GM19239 (cell line): Measurements from ENCODE around the gene KCNE4.

Experiments
- DNase-seq: peaks from one replicate; pipeline ENCODE4 v3.0.0; 2011; ENCODE audit warnings: low spot score; ENCODE audit not compliant: insufficient read length
- FAIRE-seq: peaks from 2 replicates; lab custom pipeline; 2011; peaks lifted over from hg19 to GRCh38; lab: Jason Lieb, UNC

KCNE4 gene

GRCh38 chr2:223051693-223052289, at the start of gene KCNE4:
Gene KCNE4, plus strand, starts transcription at chr2:223052190. Its CDS starts 641 bp downstream, at chr2:223052831.
- FAIRE-seq, result no peak
- DNase-seq, result no peak

DNA sequence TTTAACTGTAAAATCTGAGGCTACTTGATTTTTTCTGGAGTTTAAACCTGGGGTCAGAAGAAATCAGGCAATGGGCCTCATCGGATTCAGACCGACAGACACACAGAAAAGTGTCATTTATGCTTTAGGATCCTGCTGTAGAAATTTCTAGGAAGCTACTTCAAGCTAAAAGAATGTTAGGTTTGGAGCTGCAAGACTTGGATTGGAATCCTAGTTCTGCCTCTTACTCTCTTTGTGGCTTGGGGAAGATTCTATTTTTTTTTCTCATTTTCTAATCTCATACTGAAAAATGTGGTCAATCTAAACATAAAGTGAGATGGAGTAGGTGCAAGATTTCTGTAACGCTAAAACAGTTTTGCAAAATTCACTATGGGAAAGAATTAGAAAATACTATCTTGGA, 48.8 kb upstream of the KCNE4 start:
- FAIRE-seq, result no peak

GRCh38 chr2:223005496-223005895, 46.5 kb upstream of the KCNE4 start:
- no peak for FAIRE-seq
- no peak for DNase-seq

More for the DNA sequence above, 48.8 kb upstream of the KCNE4 start:
- no peak for DNase-seq

GRCh38 chr2:223007531-223007930, 44.5 kb upstream of the KCNE4 start:
- FAIRE-seq (no peak), DNase-seq (no peak)

DNA sequence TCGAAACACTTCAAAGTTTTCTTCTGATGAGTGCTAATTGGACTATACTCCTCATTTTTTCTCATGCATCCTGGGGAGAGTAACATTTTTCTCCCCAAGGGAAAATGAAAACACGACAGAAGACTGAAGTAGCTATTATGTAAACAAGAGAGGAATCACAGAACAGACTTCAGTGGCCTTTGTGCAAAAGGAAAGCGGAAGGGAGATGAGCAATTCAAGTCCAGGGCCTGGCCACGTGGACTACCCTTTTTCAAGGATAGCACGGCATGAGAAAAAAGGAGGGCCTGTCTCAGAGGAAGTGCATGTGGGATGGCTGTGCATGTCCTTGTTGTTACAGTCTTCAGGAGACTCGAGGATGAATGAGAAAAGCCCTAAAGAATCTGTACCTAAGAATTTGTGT, 43.8 kb upstream of the KCNE4 start:
- DNase-seq, result no peak
- FAIRE-seq, result no peak

- DNase-seq (no peak), FAIRE-seq (no peak)
Observed at GRCh38 chr2:223008956-223009355, 43.0 kb upstream of the KCNE4 start.

DNA sequence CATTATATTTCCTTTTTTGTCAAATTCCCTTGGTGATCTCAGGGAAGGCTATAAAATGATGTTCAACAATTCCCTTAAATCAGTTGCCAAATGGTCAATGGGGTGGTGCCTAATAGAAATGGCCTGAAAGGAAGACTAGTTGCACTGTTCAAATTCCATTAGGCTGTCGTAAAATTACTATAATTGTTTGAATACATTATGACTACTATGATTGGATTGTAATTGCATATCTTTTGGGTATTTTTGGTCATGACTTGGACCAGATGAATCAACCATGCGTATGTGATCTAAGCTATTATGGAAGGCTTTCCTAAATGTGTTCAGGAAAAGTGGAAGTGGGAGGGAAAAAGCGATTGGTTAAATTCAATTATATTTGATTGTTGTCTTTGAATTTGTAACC, 41.3 kb upstream of the KCNE4 start:
- no peak for DNase-seq
- FAIRE-seq, result no peak

DNA sequence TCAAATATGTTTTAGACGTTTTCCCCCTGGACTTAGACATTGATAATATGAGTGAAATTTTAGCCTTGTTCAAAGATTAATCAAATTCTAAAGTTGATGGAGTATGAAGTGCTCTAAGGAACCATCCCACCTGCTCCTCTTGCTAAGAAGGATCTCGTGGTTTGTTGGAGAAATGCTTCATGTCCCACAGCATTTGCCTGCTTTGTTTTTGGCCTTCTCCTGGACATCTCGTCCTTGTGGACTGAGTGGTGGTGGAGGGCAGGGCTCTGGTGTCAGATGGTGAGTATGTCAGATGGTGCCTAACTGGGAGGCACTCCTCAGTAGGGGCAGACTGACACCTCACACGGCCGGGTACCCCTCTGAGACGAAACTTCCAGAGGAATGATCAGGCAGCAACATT, 39.7 kb upstream of the KCNE4 start:
- no peak for DNase-seq
- no peak for FAIRE-seq

GRCh38 chr2:223019390-223019930, 32.5 kb upstream of the KCNE4 start:
- FAIRE-seq (no peak), DNase-seq (no peak)

- FAIRE-seq (no peak), DNase-seq (no peak)
Observed at GRCh38 chr2:223019987-223020717, 31.8 kb upstream of the KCNE4 start.

DNA sequence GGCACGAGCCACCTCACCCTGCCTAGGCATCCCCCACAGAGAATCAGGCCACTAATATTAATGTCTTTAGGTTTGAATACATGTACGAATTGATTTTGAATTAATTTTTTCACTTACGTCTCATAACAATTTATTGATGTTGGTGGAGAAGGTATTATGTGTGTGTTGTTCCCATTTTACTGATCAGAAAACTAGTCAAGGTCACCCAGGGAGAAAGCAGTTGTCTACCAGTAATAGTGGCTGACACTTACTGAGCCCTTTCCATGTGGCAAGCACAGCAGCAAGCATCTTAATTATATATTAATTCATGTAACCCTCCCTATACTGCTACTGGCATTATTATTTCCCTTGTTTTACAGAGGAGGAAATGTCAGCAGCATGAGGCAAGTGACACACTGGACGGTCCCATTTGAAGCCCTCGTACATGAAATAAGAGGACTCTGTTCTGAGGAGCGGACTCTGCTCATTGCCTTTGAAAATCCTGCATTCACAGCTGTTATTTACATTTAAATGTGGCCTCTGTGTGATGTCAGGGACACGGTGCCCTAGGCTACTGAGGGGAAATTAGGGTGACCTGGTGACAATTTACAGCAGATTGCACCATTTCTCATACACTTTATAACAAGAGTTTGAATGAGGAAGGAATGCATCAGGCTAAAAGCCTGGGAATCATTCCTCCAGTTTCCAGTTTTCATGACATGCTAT, 30.9 kb upstream of the KCNE4 start:
- no peak for FAIRE-seq
- DNase-seq, result no peak

DNA sequence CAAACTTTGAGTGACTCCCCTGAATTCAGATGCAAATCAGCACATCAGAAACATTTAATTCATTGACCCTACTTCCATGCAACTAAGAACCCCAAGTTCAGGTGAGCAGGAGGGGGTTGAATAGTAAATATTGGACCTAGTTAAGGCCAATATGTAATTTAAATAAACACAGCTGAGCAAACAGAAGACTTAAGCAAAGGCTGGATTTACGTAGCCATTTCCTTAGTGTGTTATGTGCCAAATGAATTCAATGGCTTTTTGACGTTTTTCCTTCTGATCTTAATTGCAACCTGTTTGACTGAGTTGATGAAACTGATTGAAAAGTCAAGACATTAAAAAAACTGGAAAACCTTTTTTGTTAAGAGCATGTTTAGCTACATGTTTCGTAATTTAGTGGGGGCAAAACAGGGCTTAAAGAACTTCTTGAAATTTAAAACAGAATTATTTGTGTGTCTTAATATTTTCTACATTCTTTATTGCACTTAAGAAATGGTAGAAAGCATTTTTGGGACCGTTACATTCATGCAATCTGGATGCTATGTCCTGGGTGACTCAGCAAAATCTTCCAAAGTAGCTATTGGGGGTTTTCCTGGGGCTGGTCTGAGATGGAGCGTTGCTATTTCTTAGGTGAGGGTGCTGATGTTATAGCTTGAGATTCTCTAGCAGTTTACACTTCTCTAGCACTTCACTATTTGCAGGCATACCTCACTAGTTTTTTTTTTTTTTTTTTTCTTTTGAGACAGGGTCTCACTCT, 25.5 kb upstream of the KCNE4 start:
- no peak for DNase-seq
- no peak for FAIRE-seq

- FAIRE-seq (no peak), DNase-seq (no peak)
Observed at GRCh38 chr2:223027442-223027841, 24.5 kb upstream of the KCNE4 start.

- DNase-seq (no peak), FAIRE-seq (no peak)
Observed at GRCh38 chr2:223029287-223029686, 22.7 kb upstream of the KCNE4 start.

GRCh38 chr2:223032187-223033142, 19.5 kb upstream of the KCNE4 start:
- FAIRE-seq (no peak), DNase-seq (no peak)

GRCh38 chr2:223034221-223034975, 17.6 kb upstream of the KCNE4 start:
- no peak for DNase-seq
- FAIRE-seq, result no peak

GRCh38 chr2:223036790-223037444, 15.1 kb upstream of the KCNE4 start:
- FAIRE-seq (no peak), DNase-seq (no peak)

DNA sequence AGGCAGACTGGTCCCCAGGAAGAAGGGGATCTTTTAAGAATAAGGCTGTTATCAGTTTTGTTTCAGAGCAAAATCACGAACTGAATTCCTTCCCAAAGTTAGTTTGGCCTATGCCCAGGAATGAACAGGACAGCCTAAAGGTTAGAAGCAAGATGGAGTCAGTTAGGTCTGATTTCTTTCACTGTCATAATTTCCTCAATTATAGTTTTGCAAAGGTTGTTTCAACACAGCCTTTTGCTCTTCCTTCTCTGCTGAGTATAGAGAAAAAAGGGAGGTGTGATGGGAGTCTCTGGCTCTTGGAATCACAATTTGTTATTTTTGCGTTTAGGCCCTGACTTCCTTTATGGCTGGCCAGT, 14.6 kb upstream of the KCNE4 start:
- FAIRE-seq (no peak), DNase-seq (no peak)
